Measurements from ENCODE around the gene LRRC37A.

DNA sequence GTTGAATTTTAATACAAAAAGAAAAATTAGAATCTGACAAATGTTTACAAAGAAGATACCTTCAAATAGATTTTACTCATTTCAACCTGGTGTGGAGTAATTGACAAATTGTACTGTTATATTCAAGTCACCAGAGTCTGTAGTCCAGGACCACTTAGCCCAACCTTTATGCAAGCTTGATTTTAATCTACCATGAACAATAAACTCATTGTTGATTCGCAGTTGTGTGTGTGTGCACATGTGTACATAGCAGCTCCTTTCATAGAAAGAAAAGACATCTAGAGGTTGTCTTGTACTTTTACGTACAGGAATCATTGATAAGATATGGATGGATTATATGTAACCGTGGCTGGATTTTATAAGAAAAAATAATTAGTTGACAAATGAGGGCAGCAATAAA lies 20.7 kb upstream of the LRRC37A start:
- TF ChIP-seq POLR2A (conservative IDR thresholded peaks at IDR 0.05) (no peak), NR3C1 (CRISPR knock-in tag; IDR thresholded peaks at IDR 0.05) (no peak), RBFOX2 (IDR thresholded peaks at IDR 0.05; ENCODE audit: low read depth, low read length) (no peak), STAT5A (IDR thresholded peaks at IDR 0.05; ENCODE audit: borderline replicate concordance, low read length) (no peak), FOSL1 (tag; conservative IDR thresholded peaks at IDR 0.05) (no peak), ZSCAN29 (IDR thresholded peaks at IDR 0.05) (no peak)
- TF ChIP-seq, protein P1, sequence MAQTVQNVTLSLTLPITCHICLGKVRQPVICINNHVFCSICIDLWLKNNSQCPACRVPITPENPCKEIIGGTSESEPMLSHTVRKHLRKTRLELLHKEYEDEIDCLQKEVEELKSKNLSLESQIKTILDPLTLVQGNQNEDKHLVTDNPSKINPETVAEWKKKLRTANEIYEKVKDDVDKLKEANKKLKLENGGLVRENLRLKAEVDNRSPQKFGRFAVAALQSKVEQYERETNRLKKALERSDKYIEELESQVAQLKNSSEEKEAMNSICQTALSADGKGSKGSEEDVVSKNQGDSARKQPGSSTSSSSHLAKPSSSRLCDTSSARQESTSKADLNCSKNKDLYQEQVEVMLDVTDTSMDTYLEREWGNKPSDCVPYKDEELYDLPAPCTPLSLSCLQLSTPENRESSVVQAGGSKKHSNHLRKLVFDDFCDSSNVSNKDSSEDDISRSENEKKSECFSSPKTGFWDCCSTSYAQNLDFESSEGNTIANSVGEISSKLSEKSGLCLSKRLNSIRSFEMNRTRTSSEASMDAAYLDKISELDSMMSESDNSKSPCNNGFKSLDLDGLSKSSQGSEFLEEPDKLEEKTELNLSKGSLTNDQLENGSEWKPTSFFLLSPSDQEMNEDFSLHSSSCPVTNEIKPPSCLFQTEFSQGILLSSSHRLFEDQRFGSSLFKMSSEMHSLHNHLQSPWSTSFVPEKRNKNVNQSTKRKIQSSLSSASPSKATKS (CRISPR knock-in tag; IDR thresholded peaks at IDR 0.05), result no peak

Data from K562 (cell line).